ENCODE data around the gene MPP2.

The MPP2 gene

DNA sequence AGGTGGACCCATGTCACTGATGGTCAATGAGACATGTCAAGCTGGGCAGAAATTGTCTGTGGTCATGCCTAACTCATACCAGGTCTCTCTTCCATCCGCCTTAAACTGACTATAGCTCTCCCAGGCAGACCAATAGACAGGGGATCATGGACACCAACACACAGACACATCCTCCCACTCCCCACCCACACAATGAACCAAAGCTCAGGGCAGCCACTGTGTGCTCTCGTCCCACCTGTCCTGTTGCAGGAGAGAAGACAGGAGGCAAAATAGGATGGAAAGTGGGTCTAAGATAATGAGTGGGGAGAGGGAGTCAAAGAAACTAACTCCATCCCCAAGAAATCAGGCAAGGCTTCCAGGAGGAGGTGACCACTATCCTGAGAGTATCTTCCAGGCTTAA is 43.2 kb upstream of the MPP2 start:
- Histone ChIP-seq H3K27me3 (ENCODE audit: insufficient read depth, low read length, poor library complexity, severe bottlenecking) (no peaks in the 10 kb centered on the region), H3F3A (ENCODE audit: low read depth) (no peaks in the 10 kb centered on the region), H3K9ac (ENCODE audit: low read depth, low read length, poor library complexity, severe bottlenecking) (no peak overlapping the region), H3K79me2 (ENCODE audit: insufficient read depth, low read length) (no peaks in the 10 kb centered on the region), H3K36me3 (ENCODE audit: insufficient read depth, low read length) (no peaks in the 10 kb centered on the region), H3K9me3 (ENCODE audit: insufficient read depth, low read depth, low read length) (no peaks in the 10 kb centered on the region), H3K9me2 (replicated peaks; ENCODE audit: low read depth, low read length) (no peaks in the 10 kb centered on the region), H3K4me1 (ENCODE audit: insufficient read depth, low read length, poor library complexity, severe bottlenecking) (peaks cover 16% of the 10 kb centered on the region), H4K20me1 (ENCODE audit: insufficient read depth, low read length, poor library complexity, severe bottlenecking) (no peaks in the 10 kb centered on the region), H2AFZ (ENCODE audit: low read length) (no peak overlapping the region), H3K4me2 (ENCODE audit: low read depth, low read length, poor library complexity, severe bottlenecking) (no peak overlapping the region), H3K4me3 (ENCODE audit: low read length, poor library complexity, severe bottlenecking) (no peak overlapping the region)
- TF ChIP-seq, protein P1, sequence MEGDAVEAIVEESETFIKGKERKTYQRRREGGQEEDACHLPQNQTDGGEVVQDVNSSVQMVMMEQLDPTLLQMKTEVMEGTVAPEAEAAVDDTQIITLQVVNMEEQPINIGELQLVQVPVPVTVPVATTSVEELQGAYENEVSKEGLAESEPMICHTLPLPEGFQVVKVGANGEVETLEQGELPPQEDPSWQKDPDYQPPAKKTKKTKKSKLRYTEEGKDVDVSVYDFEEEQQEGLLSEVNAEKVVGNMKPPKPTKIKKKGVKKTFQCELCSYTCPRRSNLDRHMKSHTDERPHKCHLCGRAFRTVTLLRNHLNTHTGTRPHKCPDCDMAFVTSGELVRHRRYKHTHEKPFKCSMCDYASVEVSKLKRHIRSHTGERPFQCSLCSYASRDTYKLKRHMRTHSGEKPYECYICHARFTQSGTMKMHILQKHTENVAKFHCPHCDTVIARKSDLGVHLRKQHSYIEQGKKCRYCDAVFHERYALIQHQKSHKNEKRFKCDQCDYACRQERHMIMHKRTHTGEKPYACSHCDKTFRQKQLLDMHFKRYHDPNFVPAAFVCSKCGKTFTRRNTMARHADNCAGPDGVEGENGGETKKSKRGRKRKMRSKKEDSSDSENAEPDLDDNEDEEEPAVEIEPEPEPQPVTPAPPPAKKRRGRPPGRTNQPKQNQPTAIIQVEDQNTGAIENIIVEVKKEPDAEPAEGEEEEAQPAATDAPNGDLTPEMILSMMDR (conservative IDR thresholded peaks at IDR 0.05; ENCODE audit: low read length): no peak
- no peak for TF ChIP-seq EZH2phosphoT487 (IDR thresholded peaks at IDR 0.05; ENCODE audit: borderline replicate concordance)

DNA sequence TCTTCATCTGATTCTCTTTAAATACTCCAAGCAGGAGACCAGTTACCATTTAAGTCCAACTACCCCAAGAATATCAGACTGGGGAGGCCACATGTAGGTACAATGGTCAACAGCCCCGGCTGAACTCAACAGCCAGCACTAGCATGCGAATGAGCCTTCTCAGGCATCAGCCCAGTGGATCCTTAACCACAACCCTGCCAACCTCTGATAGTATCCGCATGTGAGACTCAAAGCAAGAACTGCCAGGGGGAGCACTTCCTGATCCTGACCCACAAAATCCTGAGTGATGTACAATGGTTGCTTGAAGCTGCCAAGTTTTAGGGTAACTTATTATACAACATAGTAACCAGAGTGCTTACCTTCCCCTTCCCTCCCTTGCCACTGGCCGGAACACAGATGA is 42.4 kb upstream of the MPP2 start:
- no peaks in the 10 kb centered on the region for H3K79me2 ChIP-seq (ENCODE audit: insufficient read depth, low read length)
- TF ChIP-seq, protein P1 (conservative IDR thresholded peaks at IDR 0.05; ENCODE audit: low read length): no peak
- no peak for TF ChIP-seq EZH2phosphoT487 (IDR thresholded peaks at IDR 0.05; ENCODE audit: borderline replicate concordance)

DNA sequence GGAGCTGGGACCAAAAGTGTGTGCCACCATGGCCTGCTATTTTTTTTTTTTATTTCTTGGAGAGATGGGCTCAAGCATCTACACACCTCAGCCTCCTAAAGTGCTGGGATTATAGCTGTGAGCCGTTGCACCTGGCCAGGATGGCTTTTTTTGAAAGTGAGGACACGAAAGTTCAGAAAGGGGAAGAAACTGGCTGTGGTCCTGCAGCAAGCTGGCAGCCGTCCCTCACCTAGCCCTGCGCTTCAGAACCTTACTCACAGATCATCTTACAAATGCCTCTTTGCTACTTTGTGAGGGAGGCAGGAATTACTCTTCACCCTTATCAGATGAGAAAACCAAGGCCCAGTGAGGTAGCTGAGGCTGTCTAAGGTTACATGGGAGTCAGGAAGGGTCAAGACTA is 39.4 kb upstream of the MPP2 start:
- Histone ChIP-seq H3K79me2 (ENCODE audit: insufficient read depth, low read length) (no peaks in the 10 kb centered on the region), H3K9me3 (ENCODE audit: insufficient read depth, low read depth, low read length) (no peaks in the 10 kb centered on the region), H3K4me1 (ENCODE audit: insufficient read depth, low read length, poor library complexity, severe bottlenecking) (peaks cover 16% of the 10 kb centered on the region), H3F3A (ENCODE audit: low read depth) (no peaks in the 10 kb centered on the region), H4K20me1 (ENCODE audit: insufficient read depth, low read length, poor library complexity, severe bottlenecking) (no peaks in the 10 kb centered on the region), H2AFZ (ENCODE audit: low read length) (peak overlapping the region; percentile 37; the same call in 1 of the 2 replicates), H3K9ac (ENCODE audit: low read depth, low read length, poor library complexity, severe bottlenecking) (no peak overlapping the region), H3K9me2 (replicated peaks; ENCODE audit: low read depth, low read length) (no peaks in the 10 kb centered on the region), H3K4me3 (ENCODE audit: low read length, poor library complexity, severe bottlenecking) (no peak overlapping the region), H3K36me3 (ENCODE audit: insufficient read depth, low read length) (no peaks in the 10 kb centered on the region), H3K27me3 (ENCODE audit: insufficient read depth, low read length, poor library complexity, severe bottlenecking) (no peaks in the 10 kb centered on the region), H3K4me2 (ENCODE audit: low read depth, low read length, poor library complexity, severe bottlenecking) (no peak overlapping the region)
- TF ChIP-seq, protein P1 (conservative IDR thresholded peaks at IDR 0.05; ENCODE audit: low read length): no peak; the same call in 1 of the 2 replicates
- TF ChIP-seq EZH2phosphoT487 (IDR thresholded peaks at IDR 0.05; ENCODE audit: borderline replicate concordance): no peak

More for the DNA sequence above, 42.4 kb upstream of the MPP2 start:
- H3F3A ChIP-seq (ENCODE audit: low read depth): no peaks in the 10 kb centered on the region
- no peak overlapping the region for H3K9ac ChIP-seq (ENCODE audit: low read depth, low read length, poor library complexity, severe bottlenecking)
- no peaks in the 10 kb centered on the region for H4K20me1 ChIP-seq (ENCODE audit: insufficient read depth, low read length, poor library complexity, severe bottlenecking)
- H3K4me2 ChIP-seq (ENCODE audit: low read depth, low read length, poor library complexity, severe bottlenecking): no peak overlapping the region
- H3K4me3 ChIP-seq (ENCODE audit: low read length, poor library complexity, severe bottlenecking): no peak overlapping the region
- H3K27me3 ChIP-seq (ENCODE audit: insufficient read depth, low read length, poor library complexity, severe bottlenecking): no peaks in the 10 kb centered on the region
- no peaks in the 10 kb centered on the region for H3K36me3 ChIP-seq (ENCODE audit: insufficient read depth, low read length)
- no peak overlapping the region for H2AFZ ChIP-seq (ENCODE audit: low read length)
- H3K9me2 ChIP-seq (replicated peaks; ENCODE audit: low read depth, low read length): no peaks in the 10 kb centered on the region
- no peaks in the 10 kb centered on the region for H3K9me3 ChIP-seq (ENCODE audit: insufficient read depth, low read depth, low read length)
- peaks cover 16% of the 10 kb centered on the region for H3K4me1 ChIP-seq (ENCODE audit: insufficient read depth, low read length, poor library complexity, severe bottlenecking)

Measured in Loucy (cell line).